ENCODE data around the gene BANK1. TPM values are rescaled to one million over a fixed set of nuclear protein-coding genes. Genes with fewer than 3 reads are reported as not detected.

BANK1 gene
- total RNA-seq, 1 experiment from 2014 or later, result 2.4 TPM

GRCh38 chr4:102120846-102121245, 330.3 kb downstream of the BANK1 start:
- CTCF ChIA-PET, result no interaction called here
- Histone ChIP-seq H3K4me3 (replicated peaks in 1 of 2; ENCODE audit: low read depth in 1 of 2, low read length in 2 of 2) (no peak overlapping the region), H3K4me1 (ENCODE audit: control insufficient read depth in 1 of 2, insufficient read depth in 2 of 2, low read length in 2 of 2) (no peaks in the 10 kb centered on the region), H4K20me1 (ENCODE audit: insufficient read depth) (no peaks in the 10 kb centered on the region), H3K79me2 (ENCODE audit: insufficient read depth, low read length) (no peaks in the 10 kb centered on the region), H3K9me2 (ENCODE audit: insufficient read depth) (no peaks in the 10 kb centered on the region), H2AFZ (ENCODE audit: low read depth, low read length, poor library complexity, severe bottlenecking) (no peak overlapping the region), H3K9me3 (ENCODE audit: control insufficient read depth in 1 of 2, insufficient read depth in 1 of 2, low read depth in 1 of 2, low read length in 2 of 2) (peaks cover 0 to 9% of the 10 kb centered on the region in 2 experiments; a peak in 1 of 4 replicates), H3K36me3 (ENCODE audit: control insufficient read depth in 1 of 2, insufficient read depth in 2 of 2, low read length in 2 of 2) (no peaks in the 10 kb centered on the region), H3K9ac (ENCODE audit: low read length) (no peak overlapping the region), H3K27me3 (ENCODE audit: insufficient read depth, low read length) (no peaks in the 10 kb centered on the region), H3K27ac (ENCODE audit: low read depth, low read length) (no peak overlapping the region), H3K4me2 (ENCODE audit: low read length) (no peak overlapping the region)
- DNase-seq (ENCODE audit: low read depth, low spot score), result no peak
- POLR2A ChIA-PET, result no interaction called here
- RAD21 ChIA-PET (ENCODE audit: low non-redundant PET in 1 of 2, low total read pairs in 2 of 2, uncharacterized antibody in 2 of 2, unreplicated experiment in 2 of 2), result no interaction called here
- no TSS peak for BruUV-seq (replicated peaks)
- ATAC-seq, result no peak
- intact Hi-C loops (cut with micrococcal nuclease), result no loop called here
- TF ChIP-seq EGR1 (IDR thresholded peaks at IDR 0.05; ENCODE audit: low read depth) (no peak), SP1 (IDR thresholded peaks at IDR 0.05; ENCODE audit: low read depth) (no peak), FOSL1 (IDR thresholded peaks at IDR 0.05; ENCODE audit: low read depth) (no peak), CBX3 (IDR thresholded peaks at IDR 0.05; ENCODE audit: low read depth) (peak; percentile 83), EZH2 (IDR thresholded peaks at IDR 0.05) (no peak), MAX (IDR thresholded peaks at IDR 0.05) (no peak)

Measured in HCT116 (cell line).